ENCODE measurements around the gene LCN1. TPM values are rescaled to one million over a fixed set of nuclear protein-coding genes. Genes with fewer than 3 reads are reported as not detected.

Gene LCN1
- total and polyA plus RNA-seq, 4 donors: not detected

GRCh38 chr9:135505406-135506187, 15.6 kb upstream of the LCN1 start (continued):
- TF ChIP-seq, protein P1, sequence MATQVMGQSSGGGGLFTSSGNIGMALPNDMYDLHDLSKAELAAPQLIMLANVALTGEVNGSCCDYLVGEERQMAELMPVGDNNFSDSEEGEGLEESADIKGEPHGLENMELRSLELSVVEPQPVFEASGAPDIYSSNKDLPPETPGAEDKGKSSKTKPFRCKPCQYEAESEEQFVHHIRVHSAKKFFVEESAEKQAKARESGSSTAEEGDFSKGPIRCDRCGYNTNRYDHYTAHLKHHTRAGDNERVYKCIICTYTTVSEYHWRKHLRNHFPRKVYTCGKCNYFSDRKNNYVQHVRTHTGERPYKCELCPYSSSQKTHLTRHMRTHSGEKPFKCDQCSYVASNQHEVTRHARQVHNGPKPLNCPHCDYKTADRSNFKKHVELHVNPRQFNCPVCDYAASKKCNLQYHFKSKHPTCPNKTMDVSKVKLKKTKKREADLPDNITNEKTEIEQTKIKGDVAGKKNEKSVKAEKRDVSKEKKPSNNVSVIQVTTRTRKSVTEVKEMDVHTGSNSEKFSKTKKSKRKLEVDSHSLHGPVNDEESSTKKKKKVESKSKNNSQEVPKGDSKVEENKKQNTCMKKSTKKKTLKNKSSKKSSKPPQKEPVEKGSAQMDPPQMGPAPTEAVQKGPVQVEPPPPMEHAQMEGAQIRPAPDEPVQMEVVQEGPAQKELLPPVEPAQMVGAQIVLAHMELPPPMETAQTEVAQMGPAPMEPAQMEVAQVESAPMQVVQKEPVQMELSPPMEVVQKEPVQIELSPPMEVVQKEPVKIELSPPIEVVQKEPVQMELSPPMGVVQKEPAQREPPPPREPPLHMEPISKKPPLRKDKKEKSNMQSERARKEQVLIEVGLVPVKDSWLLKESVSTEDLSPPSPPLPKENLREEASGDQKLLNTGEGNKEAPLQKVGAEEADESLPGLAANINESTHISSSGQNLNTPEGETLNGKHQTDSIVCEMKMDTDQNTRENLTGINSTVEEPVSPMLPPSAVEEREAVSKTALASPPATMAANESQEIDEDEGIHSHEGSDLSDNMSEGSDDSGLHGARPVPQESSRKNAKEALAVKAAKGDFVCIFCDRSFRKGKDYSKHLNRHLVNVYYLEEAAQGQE (IDR thresholded peaks at IDR 0.05): no peak
- TF ChIP-seq HNF4G (IDR thresholded peaks at IDR 0.05) (no peak), RAD21 (IDR thresholded peaks at IDR 0.05) (no peak), GABPA (IDR thresholded peaks at IDR 0.05 in 1 of 2, conservative IDR thresholded peaks at IDR 0.05 in 1 of 2) (no peak), EGR1 (IDR thresholded peaks at IDR 0.05; ENCODE audit: low read depth in 2 of 2) (no peak), FOXA1 (IDR thresholded peaks at IDR 0.05) (no peak)

- Histone ChIP-seq H3K4me3 (ENCODE audit: low read depth in 1 of 3, low read length in 3 of 3) (no peak overlapping the region), H3K27me3 (ENCODE audit: control insufficient read depth in 4 of 4, insufficient read depth in 4 of 4, low read length in 3 of 4) (peaks cover 0 to 2% (median 0%) of the 10 kb centered on the region in 4 donors), H3K9me3 (ENCODE audit: control insufficient read depth in 4 of 4, low read length in 3 of 4) (no peaks in the 10 kb centered on the region), H3K4me1 (ENCODE audit: control insufficient read depth in 4 of 4, insufficient read depth in 4 of 4, low read length in 3 of 4) (peaks cover 1 to 11% (median 5%) of the 10 kb centered on the region in 4 donors), H3K36me3 (ENCODE audit: control insufficient read depth in 4 of 4, insufficient read depth in 3 of 4, low read depth in 1 of 4, low read length in 3 of 4) (peaks cover 3 to 23% (median 9%) of the 10 kb centered on the region in 4 donors), H3K27ac (ENCODE audit: low read depth in 1 of 2, low read length in 2 of 2) (no peak overlapping the region), H3K9ac (ENCODE audit: low read depth in 1 of 2, low read length in 2 of 2) (no peak overlapping the region)
- WGBS: 72% methylated on average over 14 of the region's 14 CpGs
- TF ChIP-seq GABPA (IDR thresholded peaks at IDR 0.05 in 1 of 2, conservative IDR thresholded peaks at IDR 0.05 in 1 of 2) (no peak), RAD21 (IDR thresholded peaks at IDR 0.05) (no peak), FOXA1 (IDR thresholded peaks at IDR 0.05) (no peak), SP1 (IDR thresholded peaks at IDR 0.05) (no peak), ZBTB33 (IDR thresholded peaks at IDR 0.05) (no peak), JUND (IDR thresholded peaks at IDR 0.05) (no peak), NR2F2 (IDR thresholded peaks at IDR 0.05) (no peak), HNF4A (conservative IDR thresholded peaks at IDR 0.05) (no peak)
- TF ChIP-seq, protein P2, sequence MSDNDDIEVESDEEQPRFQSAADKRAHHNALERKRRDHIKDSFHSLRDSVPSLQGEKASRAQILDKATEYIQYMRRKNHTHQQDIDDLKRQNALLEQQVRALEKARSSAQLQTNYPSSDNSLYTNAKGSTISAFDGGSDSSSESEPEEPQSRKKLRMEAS (IDR thresholded peaks at IDR 0.05): no peak
- TF ChIP-seq, protein P1 (IDR thresholded peaks at IDR 0.05): no peak
- no peak for DNase-seq (ENCODE audit: low spot score)
Observed at GRCh38 chr9:135506327-135507103, 14.7 kb upstream of the LCN1 start.
